Activated T-cell treated with anti-CD3 and anti-CD28 coated beads for 1 hour (primary cell): ENCODE measurements around the gene DTNA.
A peak's percentile ranks its signal among the peaks of the same experiment; 100 is the strongest.

Experiments
- DNase-seq: peaks from one replicate; pipeline ENCODE4 v3.0.0-alpha.2; 2020; ENCODE audit warnings: low read depth

The DTNA gene

DNA sequence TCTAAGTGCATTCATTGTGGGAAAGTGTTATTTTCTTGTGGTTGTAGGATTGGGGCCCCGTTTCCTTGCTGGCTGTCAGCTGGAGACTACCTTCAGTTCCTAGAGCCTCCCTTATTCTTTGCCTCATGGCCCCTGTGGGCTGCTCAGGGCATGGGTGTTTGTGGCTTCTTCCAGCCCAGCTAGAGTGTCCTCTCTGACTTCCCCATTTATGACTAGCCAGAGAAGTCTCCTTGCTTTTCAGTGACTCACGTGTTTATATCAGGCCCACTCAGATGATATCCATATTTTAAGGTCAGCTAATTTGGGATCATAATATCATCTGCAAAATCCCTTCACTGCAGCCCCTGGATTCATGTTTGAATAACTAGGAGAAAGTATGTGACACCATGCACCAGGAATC, 62.8 kb downstream of the DTNA start:
- DNase-seq = no peak

DNA sequence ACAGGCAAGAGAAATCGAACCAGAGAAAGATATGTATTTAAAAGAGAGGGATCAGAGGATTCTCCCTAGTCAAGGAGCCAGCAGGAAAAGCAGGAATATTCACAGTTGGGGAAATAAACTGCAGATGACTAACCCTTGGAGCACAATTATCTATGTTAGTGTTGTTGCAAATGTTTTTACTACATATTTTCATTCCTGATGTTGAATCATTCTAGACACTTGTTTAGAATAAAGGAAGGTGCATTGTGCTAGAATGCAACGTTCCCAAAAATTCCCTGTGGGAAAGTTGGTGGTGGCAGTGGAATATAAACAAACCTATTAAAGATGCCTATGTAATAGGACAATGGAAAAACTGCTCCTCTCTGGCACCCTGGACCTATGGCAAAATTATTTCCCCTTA, 63.3 kb downstream of the DTNA start:
- DNase-seq = no peak

DNA sequence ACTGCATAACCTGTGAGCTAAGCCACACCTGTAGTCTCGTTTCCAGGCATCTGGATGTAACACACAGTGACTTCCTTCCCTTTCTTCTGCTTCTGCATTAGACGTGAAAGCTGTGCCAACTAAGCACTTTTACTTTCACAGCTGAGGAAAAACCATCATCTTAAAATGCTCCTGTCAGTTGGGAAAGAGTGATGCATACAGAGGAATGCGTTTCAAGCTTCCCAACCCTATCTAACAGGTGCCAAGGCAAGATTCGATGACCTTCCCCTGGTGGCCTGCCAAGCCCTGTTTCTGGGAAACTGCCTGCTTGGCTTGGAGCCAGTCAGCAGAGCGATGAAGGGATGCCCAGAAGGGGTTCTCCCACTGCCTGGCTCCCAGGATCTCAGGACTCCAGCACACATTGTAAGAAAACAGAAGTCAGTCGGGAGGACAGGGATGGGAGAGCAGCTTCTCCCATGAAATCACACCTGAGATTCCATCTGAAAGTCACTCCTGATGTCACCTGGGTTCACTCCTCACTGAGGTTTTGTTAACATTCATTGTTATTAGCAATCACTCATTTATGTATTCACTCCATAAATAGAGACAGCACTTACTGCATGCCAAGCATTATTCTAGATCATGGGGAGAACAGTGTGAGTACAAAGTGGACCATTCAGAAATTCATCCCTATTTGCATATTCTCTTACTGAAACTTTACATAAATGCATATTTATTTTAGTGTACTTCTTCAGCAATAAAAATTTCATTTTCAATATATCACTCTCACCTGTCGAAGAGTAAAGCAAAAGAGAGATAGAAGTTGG, 64.1 kb downstream of the DTNA start:
- no peak for DNase-seq

DNA sequence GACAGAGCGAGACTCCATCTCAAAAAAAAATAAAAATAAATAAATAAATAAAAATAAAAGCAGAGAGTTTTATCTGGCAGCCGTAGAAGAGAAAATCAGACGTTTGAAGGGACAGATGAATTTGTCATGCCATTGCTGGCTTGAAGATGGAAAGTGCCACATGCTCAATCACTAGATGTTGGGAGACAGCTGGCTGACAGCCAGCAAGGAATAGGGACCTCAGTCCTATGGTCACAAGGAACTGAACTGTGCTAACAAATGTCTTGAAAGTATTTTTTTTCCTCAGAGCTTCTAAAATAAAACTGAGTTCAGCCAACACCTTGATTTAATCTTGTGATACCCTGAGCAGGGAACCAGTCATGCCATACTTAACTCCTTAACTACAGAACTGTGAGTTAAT, 65.4 kb downstream of the DTNA start:
- no peak for DNase-seq

DNA sequence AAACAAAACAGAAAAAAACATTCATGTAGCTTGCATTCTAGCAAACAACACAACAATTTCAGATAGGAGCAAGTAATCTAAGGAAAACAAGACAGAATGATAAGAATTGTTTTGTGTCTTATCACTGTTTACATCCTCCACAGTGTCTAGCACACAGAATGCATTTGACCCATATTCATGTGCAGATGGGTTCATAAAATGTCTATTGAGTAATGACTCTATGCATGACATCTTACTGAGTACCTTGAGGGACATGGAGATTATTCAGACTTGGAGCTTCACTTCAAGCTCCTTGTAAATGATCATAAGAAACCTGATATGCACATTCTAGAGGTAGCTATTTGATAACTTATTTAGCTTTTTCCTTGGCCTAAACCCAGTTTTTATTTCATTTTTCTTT, 69.0 kb downstream of the DTNA start:
- DNase-seq = no peak

DNA sequence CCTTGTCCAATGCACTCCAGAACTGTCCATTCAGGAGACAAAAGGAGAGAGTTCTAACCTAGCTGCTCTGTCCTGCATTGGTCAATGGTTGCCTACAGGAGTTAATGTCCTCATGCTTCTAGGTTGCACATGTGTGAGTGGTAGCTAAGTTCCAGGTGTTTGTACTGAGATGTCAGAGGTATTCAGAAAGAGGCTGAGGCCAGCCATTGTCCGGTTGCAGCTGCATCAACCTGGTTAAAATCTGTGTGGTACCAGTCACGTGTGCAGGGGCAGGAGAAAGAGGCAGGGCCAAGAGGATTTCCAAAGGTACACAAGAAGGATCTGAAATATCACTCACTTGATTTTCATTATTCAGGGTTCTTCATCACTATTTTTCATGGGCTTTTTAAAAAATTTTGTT, 70.8 kb downstream of the DTNA start:
- no peak for DNase-seq

DNA sequence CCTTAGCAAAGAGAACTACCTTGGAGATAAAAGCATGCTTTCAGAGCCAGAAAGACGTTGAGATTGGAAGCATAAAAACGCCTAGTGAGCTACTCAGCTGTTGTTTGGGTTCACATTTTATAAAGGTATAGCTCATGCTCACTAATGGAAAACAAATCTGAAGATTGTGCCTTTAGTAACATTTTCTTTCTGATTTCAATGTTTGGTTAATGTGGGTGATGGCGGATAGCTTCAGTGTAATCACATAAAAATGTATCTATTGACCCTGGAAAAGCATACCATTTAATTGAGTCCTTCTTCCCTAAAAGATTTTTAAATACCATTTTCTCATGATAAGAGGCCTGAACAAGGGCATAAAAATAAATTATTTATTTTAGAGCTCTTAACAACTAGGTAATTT, 73.4 kb downstream of the DTNA start:
- DNase-seq = no peak

DNA sequence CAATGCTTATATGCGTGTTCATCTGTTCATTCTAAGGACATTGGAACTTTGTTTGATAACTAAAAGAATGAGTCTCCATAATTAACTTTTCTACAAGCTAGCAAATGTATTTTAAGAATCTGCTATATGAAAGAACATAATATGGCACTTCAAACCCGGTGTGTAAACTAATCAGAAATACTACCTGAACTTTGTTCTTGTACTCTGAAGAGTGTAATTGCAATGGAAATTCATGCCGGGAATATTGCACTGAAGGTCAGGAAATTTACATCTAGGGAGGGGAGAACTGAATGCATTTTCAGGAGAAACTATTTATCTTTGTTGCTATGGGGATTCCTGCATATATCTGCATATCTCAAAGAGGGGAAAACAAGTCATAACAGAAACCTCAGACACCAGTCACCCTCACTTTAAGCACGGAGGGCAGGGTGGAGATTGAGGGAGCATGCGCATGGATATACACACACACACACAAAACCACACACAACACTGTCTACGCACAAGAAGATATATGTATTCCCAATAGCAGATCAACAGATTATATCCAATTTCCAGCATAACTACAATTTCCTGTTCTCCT, 76.2 kb downstream of the DTNA start:
- DNase-seq = no peak

DNA sequence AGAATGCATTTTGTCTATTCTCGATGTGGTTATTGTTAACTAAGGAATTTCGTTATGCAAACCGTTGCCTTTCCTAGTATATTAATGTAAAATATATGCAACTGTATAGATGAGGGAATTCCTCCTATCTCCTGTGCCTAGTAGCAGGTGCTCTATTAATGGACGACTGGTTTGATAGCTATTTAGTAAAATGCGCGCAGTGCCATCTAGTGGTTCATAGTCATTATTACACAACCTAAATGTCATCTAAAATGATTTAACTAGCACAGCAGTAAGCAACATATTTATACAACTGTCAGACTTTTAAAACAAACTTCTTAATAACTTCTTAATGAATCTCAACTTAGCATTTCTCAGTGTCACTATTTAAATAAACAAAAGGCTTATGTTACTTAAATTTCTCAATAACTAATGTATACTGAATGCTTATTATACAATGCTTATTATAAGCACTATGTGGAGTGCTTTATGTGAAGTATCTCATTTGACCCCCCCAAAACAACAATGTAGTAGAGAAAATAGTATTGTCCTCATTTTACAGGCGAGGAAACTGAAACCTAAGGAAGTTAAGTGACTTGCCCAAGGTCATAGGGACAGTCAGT, 77.9 kb downstream of the DTNA start:
- DNase-seq = peak; percentile 8

DNA sequence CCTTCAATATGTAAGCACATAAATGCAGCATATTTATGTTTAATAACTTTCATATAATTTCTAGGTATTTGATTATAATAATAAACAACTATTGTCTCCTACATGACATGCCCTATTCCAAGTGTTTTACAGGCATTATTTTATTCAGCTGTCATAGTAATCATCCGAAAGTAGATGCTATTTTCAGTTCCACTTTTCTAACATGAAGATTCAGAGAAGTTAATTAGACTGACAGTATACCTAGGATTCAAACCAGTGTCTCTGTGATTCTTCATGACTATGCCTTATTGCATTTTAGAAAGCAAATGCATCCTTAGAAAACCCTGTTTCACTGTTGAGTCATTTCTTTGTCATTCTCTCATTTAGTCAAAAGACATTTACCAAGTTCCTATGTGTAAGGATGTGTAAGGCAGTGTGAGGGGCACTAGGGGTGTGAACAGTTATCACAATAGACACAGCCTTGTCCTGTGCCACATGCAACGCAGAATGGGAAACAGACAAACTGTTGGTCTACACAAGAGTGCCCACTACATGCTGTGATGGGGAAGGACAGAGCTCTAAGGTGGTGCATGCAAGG, 79.8 kb downstream of the DTNA start:
- DNase-seq = no peak

DNA sequence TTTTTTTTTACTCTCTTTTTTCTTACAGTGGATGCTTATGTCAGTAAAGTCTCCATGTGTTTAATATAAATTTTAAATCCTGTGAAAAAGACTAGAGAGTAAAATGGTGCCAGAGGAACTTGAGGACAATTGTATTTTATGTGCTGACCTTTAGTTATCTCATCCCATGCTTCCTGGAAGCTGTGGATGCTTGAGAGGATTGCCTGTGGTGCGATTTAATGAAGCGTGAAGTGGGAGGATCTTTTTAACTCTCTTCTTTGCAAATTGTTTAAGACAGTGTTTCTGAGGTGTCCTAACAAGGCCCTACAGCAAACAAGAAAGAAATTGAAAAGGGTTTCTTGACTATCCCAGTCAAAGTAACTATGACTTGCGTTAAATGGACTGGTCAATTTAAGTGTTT, 84.2 kb downstream of the DTNA start:
- no peak for DNase-seq

DNA sequence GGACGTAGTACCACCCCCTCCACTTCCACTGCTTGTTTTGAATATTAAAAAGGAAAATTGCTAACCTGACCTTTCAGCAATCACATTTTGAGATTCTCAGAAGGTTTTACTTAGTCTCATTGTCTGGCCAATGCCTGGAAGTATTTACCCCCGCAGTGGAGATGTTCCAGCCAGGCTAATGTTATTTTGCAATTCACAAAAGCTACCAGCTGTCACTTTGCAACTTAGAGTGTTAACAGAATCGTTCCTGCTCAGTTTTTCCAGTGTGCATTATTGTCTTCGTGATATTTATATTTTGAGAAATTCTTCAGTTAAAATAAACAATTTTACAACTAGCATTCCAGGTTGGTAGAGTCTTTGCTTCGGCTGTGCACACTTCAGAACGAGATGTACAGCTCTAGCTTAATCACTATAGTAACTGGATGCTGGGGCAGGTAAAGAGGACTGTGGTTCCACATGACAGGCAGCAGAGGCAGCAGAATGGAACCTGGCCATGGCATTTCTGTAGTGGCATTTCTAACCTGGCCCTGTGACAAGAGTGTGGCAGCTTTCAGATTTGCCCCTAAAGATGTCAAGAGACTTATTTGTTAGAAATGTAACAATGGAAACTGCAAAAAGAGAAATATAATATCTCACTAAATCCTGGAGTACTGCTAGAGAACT, 85.1 kb downstream of the DTNA start:
- DNase-seq = no peak

DNA sequence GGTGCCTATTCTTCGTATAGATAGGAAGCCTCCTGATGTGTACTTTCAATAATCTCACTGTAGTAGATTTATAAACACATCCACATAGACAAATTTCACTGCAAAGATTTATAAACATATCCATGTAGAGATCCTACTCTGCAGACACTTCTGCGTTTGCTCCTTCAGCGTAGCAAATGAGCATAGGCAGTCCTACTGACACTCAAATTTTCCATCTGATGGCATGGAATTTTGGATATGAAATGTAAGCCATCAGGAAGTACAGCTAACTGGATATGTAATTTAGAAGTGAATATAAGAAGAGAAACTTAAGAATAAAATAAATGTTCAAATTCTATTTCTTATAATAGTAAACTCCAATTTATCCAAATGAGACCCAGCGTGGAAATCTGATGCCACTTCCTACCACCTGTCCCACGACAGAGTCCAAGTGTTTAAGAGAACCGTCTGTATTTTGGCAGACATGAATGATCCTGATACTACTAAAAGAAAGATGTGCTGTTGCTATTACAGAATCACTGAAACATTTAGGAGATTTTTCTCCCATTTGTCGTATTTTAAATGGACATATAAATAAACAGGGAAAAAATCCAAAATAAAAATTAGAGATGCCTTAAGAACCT, 86.0 kb downstream of the DTNA start:
- DNase-seq = no peak

DNA sequence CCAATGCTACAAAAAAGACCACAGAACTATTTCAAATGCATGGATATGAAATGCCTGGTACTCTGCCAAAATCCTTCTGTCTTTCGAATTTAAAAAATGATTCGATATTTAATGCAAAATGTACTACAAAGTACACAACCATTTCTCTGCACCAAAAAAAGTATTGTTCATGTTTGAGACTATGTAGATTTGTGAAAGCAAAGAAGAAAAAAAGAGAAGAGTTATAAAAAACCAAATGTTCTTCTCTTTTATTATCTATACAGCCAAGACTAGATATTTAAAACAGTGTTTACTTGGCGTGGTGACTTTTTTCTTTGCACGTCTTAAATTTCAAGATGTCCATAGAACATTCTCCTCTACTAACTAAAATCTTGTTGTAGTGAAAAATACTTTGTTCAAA, 89.2 kb downstream of the DTNA start:
- no peak for DNase-seq

DNA sequence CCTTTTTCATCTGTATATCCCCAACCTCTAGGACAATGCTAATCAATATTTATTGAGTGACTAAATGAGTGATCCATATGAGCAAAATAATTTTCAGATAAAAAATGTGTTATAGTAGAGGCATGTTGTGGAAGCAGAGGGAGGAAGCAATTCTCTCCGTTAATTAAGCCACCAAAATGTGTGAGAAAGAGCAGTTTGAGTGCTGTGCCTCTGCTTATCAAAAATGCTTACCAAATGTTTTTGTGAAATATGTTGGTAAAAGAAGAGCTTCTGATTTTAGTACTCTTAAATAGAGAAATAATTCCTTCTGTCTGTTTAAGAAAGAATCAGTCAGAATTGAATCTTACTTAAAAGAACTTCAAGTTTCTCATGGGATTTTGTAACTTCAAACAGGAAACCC, 90.3 kb downstream of the DTNA start:
- DNase-seq = no peak

DNA sequence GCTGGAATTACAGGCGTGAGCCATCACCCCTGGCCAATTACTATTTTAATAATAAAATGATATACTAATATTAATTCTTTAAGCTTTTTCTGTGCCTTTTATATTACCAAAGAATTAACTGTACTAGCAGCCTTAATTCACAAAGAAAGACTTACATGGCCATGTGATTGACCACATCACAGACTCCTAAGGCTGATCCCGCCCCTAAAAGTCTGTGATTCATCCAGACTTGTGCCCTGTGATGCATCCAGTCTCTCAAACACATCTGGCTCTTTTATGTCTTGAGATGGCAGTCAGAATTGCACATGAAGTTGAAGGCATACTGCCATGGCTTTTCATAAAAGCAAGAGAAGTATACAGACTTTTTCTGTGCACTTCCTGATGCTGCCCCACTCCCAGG, 91.7 kb downstream of the DTNA start:
- no peak for DNase-seq

DNA sequence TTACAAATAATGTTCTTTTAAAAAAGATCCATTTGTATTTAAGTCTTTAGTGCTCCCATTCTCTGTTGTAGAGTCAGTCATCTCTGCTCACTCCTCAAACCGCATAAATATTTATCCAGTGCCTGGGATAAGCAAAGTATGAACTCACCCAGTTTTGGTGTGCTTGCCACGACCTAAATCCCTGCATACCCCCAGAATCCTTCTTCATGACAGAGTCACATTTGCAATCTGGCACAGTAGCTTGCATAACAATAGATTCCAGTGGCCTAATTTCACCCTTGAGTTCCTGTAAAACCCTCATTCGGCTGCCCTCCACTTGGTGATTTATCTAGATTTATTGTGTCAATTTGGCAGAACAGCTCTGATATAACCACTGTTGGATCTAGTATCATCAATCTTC, 92.9 kb downstream of the DTNA start:
- no peak for DNase-seq

DNA sequence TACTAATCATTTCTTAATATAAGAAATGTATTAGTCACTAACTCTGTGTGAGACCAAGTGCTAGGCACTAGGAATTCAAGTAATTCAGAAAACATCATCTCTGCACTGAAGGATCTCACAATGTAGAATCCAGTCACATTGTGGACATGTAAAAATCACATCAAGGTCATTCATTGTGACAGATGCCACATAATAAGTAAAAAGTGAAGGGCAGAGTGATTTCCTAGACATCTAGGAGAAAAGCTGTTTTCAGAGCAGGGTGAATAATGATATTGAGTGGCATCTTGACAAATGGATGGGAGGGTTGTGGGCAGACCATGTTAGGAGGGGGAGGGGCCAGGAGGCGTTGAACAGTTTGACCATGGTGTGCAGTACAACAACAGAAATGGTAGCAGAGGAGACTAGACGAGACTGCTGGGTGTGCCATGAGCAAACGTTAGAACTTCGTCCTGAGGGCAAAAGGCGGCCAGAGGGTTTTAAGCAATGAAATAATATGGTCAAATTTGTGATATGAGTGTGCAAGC, 93.8 kb downstream of the DTNA start:
- DNase-seq = no peak

DNA sequence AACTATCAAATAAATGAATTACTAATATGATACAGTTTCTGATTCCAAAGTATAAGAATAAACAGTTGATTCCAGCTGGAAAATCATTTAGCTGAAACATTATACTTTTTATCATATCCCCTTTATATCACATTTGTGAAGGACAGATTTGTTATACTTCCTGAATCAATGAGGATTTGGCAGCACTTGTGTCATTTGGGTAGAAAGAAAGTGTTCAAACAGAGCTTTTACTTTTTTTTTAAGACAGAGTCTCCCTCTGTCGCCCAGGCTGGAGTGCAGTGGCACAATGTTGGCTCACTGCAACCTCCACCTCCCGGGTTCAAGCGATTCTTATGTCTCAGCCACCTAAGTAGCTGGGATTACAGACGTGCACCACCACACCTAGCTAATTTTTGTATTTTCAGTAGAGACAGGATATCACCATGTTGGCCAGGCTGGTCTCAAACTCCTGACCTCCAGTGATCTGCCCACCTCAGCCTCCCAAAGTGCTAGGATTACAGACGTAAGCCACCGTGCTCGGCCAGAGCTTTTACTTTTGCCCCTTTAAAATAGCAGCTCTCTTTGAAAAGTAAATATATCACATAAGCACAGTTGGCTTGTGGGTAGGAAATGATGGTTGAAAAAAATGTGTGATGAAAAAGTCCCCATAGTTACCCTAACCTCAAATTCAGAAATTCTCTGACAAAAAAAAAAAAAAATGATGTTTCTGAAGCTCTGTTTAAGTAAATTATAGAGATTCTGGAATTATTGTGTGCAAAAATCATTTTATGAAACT, 95.2 kb downstream of the DTNA start:
- no peak for DNase-seq

DNA sequence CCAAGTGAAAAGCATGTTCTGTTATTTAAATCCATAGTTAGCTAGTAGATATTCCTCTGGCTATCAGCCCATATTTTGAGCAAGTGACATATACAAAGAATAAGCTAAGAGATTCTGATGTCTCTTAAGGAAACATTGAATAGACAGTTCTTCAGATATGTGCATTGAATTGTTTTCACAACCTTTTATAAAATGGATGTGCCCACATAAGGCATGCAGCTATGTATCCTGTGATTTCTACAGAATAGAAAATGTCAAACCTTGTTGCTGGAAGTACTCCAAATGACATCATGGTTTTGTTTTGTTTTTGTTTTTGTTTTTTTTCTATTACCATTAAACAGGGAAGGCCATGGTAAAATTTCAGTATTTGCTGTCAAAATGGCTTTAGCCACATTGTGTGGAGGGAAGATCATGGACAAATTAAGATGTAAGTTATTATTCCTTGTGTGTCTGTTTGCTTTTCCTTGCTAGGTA, 95.8 kb downstream of the DTNA start:
- DNase-seq = no peak

DNA sequence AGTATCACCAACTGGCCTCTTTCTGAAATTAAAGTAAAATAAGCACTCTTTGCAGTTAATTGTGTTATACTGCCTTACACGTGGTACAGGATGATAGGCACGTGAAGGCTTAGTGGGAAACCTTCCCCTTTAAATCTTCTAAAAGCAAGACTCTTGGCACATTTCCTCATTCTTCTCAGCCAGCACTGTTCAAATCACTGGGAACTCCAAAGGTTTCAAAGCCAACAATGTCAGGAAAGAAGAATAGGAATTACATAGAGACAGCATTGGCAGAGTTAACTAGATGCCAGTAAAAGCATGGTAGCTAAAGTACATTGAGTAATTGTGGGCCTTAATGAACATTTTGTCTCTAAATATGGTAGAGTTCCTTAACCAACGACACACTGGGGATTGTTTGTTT, 96.4 kb downstream of the DTNA start:
- DNase-seq = no peak
